H9 (cell line): Measurements from ENCODE around the gene ZNF275. TPM values are rescaled to one million over a fixed set of nuclear protein-coding genes. Genes with fewer than 3 reads are reported as not detected.

Source experiments
- DNase-seq: peaks from one replicate; pipeline ENCODE4 v3.0.0-alpha.2; 2017
- H2AFZ ChIP-seq: one replicate; pipeline ENCODE4 v1.6.1; 2013; ENCODE audit warnings: mild to moderate bottlenecking, low read length, control low read depth, moderate library complexity
- H2AK5ac ChIP-seq: 2 replicates; pipeline ENCODE4 v1.6.1; 2013; ENCODE audit warnings: low read length, control low read depth, mixed read lengths; ENCODE audit not compliant: insufficient read length
- H2BK120ac ChIP-seq: one replicate; pipeline ENCODE4 v1.6.1; 2013; ENCODE audit warnings: low read depth, mild to moderate bottlenecking, low read length, control low read depth, inconsistent platforms; ENCODE audit not compliant: poor library complexity, severe bottlenecking
- H2BK12ac ChIP-seq: 2 replicates; pipeline ENCODE4 v1.6.1; 2013; ENCODE audit warnings: low read length, control low read depth, mixed read lengths, low read depth; ENCODE audit not compliant: insufficient read length
- H2BK15ac ChIP-seq: 2 replicates; pipeline ENCODE4 v1.6.1; 2013; ENCODE audit warnings: low read depth, low read length, control low read depth
- H2BK20ac ChIP-seq: one replicate; pipeline ENCODE4 v1.6.1; 2013; ENCODE audit warnings: low read depth, mild to moderate bottlenecking, low read length, control low read depth, inconsistent platforms; ENCODE audit not compliant: poor library complexity, severe bottlenecking
- H2BK5ac ChIP-seq: 2 replicates; pipeline ENCODE4 v1.6.1; 2013; ENCODE audit warnings: low read length, control low read depth, mixed read lengths; ENCODE audit not compliant: insufficient read length
- H3K14ac ChIP-seq: 2 replicates; pipeline ENCODE4 v1.6.1; 2013; ENCODE audit warnings: low read length, control low read depth; ENCODE audit not compliant: insufficient read depth
- H3K18ac ChIP-seq: 2 replicates; pipeline ENCODE4 v1.6.1; 2013; ENCODE audit warnings: low read depth, mild to moderate bottlenecking, mixed read lengths, low read length, control low read depth; ENCODE audit not compliant: insufficient read length
- H3K23ac ChIP-seq: 2 replicates; pipeline ENCODE4 v1.6.1; 2013; ENCODE audit warnings: low read length, control low read depth, mixed read lengths, low read depth; ENCODE audit not compliant: insufficient read length
- H3K23me2 ChIP-seq: 2 replicates; pipeline ENCODE4 v1.6.1; 2013; ENCODE audit warnings: low read depth, mild to moderate bottlenecking, mixed read lengths, low read length, control low read depth; ENCODE audit not compliant: insufficient read length, poor library complexity, severe bottlenecking
- H3K27ac ChIP-seq: 2 replicates; pipeline ENCODE4 v1.5.1; 2013; ENCODE audit warnings: low read length, control low read depth, mixed read lengths, low read depth; ENCODE audit not compliant: insufficient read length
- H3K27me3 ChIP-seq: 2 replicates; pipeline ENCODE4 v1.6.1; 2013; ENCODE audit warnings: low read length, control low read depth, inconsistent platforms; ENCODE audit not compliant: insufficient read depth
- H3K4ac ChIP-seq: 2 replicates; pipeline ENCODE4 v1.6.1; 2013; ENCODE audit warnings: low read depth, mild to moderate bottlenecking, control low read depth, inconsistent platforms, low read length, moderate library complexity
- H3K4me1 ChIP-seq: 2 replicates; pipeline ENCODE4 v1.6.1; 2013; ENCODE audit warnings: low read length, control low read depth, inconsistent platforms; ENCODE audit not compliant: insufficient read depth
- H3K4me2 ChIP-seq: 2 replicates; pipeline ENCODE4 v1.6.1; 2013; ENCODE audit warnings: low read length, control low read depth, mixed read lengths; ENCODE audit not compliant: insufficient read length, insufficient read depth
- H3K56ac ChIP-seq: 2 replicates; pipeline ENCODE4 v1.6.1; 2013; ENCODE audit warnings: low read depth, mild to moderate bottlenecking, mixed read lengths, low read length, control low read depth; ENCODE audit not compliant: insufficient read length
- H3K79me1 ChIP-seq: 2 replicates; pipeline ENCODE4 v1.6.1; 2013; ENCODE audit warnings: low read depth, mild to moderate bottlenecking, moderate library complexity, low read length, control low read depth, inconsistent platforms; ENCODE audit not compliant: insufficient read depth, poor library complexity, severe bottlenecking
- H3K79me2 ChIP-seq: 2 replicates; pipeline ENCODE4 v1.6.1; 2013; ENCODE audit warnings: low read length, control low read depth, inconsistent platforms; ENCODE audit not compliant: insufficient read depth
- H3K9ac ChIP-seq: 2 replicates; pipeline ENCODE4 v1.6.1; 2013; ENCODE audit warnings: low read length, control low read depth, mixed read lengths; ENCODE audit not compliant: insufficient read length; ENCODE audit errors: extremely low read depth
- H3K9me3 ChIP-seq: one replicate; pipeline ENCODE4 v1.6.1; 2013; ENCODE audit warnings: low read depth, low read length, inconsistent platforms; ENCODE audit not compliant: control insufficient read depth
- H3T11ph ChIP-seq: one replicate; pipeline ENCODE4 v1.6.1; 2013; ENCODE audit warnings: mild to moderate bottlenecking, low read length, control low read depth, inconsistent platforms
- H4K20me1 ChIP-seq: one replicate; pipeline ENCODE4 v1.6.1; 2013; ENCODE audit not compliant: control insufficient read depth, insufficient read length, insufficient read depth
- H4K5ac ChIP-seq: 2 replicates; pipeline ENCODE4 v1.6.1; 2013; ENCODE audit warnings: low read depth, mild to moderate bottlenecking, mixed read lengths, low read length, control low read depth; ENCODE audit not compliant: insufficient read length
- H4K8ac ChIP-seq: replicated peaks from 2 replicates; pipeline ENCODE4 v1.6.1; 2013; ENCODE audit warnings: low read length, control low read depth, mixed read lengths, low read depth; ENCODE audit not compliant: insufficient read length
- H4K91ac ChIP-seq: 2 replicates; pipeline ENCODE4 v1.6.1; 2013; ENCODE audit warnings: low read depth, mild to moderate bottlenecking, moderate library complexity, mixed read lengths, low read length, control low read depth; ENCODE audit not compliant: insufficient read length
- H3K27ac Mint-ChIP-seq, 3 experiments: 2 replicates in 2 of 3; 3 replicates in 1 of 3; pipeline ENCODE4 v1.8.0; 2020 to 2021; ENCODE audit warnings: mixed read lengths in 3 of 3, mild to moderate bottlenecking in 1 of 3, moderate library complexity in 1 of 3
- H3K27me3 Mint-ChIP-seq: 2 replicates; pipeline ENCODE4 v1.8.0; 2021; ENCODE audit warnings: low read depth, mild to moderate bottlenecking, moderate library complexity, mixed read lengths
- H3K36me3 Mint-ChIP-seq, 3 experiments: 2 replicates in 2 of 3; 3 replicates in 1 of 3; pipeline ENCODE4 v1.8.0; 2020 to 2021; ENCODE audit warnings: low read depth in 3 of 3, mixed read lengths in 3 of 3; ENCODE audit not compliant: insufficient read depth in 1 of 3
- H3K4me1 Mint-ChIP-seq, 2 experiments: 2 replicates each; pipeline ENCODE4 v1.8.0; 2020; ENCODE audit warnings: mixed read lengths in 2 of 2
- H3K4me3 Mint-ChIP-seq, 2 experiments: 2 replicates in 1 of 2; 3 replicates in 1 of 2; pipeline ENCODE4 v1.8.0; 2020 to 2021; ENCODE audit warnings: mild to moderate bottlenecking in 2 of 2, mixed read lengths in 2 of 2, moderate library complexity in 1 of 2
- H3K9me3 Mint-ChIP-seq, 2 experiments: 2 replicates in 1 of 2; 3 replicates in 1 of 2; pipeline ENCODE4 v1.8.0; 2020; ENCODE audit warnings: mild to moderate bottlenecking in 2 of 2, mixed read lengths in 2 of 2, moderate library complexity in 1 of 2
- WGBS: extraction: QIAGEN DNeasy Blood & Tissue Kit; methylation state at CpG from one replicate; pipeline ENCODE4 v1.1.7; 2013; ENCODE audit warnings: missing lambda C conversion rate, low lambda C conversion rate, mixed read lengths; ENCODE audit not compliant: insufficient read length; ENCODE audit errors: extremely low coverage; 5-methylcytosine and 5-hydroxymethylcytosine counted together
- total RNA-seq: library from RNA; stranded (reverse); gene quantifications from 2 replicates; pipeline ENCODE4 v1.2.1, GENCODE V29; 2021
- TF ChIP-seq, protein P1 (sequence below): fragments of 200-600 bp; sonication (generic); conservative IDR thresholded peaks from 3 replicates; pipeline ENCODE4 v1.8.0; 2021; ENCODE audit warnings: antibody characterized with exemption, mild to moderate bottlenecking

Gene ZNF275
- total RNA-seq, 1 experiment from 2014 or later = 11.8 TPM

DNA sequence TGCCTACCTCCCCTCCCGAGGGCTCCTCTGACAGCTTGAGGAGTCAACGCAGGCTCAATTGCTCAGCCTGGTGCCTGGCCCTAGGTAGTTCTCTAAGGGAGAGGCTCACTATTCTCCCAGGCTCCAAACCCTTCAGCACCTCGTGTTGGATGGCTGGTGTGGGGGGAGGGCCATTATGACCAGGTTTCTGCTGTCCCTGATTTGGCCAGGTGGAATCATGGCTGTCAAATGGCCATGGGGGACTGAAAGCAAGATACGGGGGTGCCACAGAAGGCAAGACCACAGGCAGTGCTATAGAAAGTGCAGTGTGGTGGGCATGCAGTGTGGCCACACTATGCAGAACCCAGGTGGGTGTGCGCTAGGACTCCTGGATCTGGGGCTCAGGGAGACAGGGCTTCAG is 21.9 kb upstream of the ZNF275 start:
- Histone ChIP-seq H2BK5ac (no peak overlapping the region), H3K79me2 (no peaks in the 10 kb centered on the region), H3K27me3 (no peaks in the 10 kb centered on the region), H3K56ac (no peak overlapping the region), H3K79me1 (no peaks in the 10 kb centered on the region), H3K18ac (no peak overlapping the region), H2BK20ac (no peak overlapping the region), H3K4ac (no peak overlapping the region), H3K9ac (no peak overlapping the region), H3K4me1 (no peaks in the 10 kb centered on the region), H2BK120ac (no peak overlapping the region), H3K14ac (no peak overlapping the region), H4K91ac (no peak overlapping the region), H3K23me2 (no peaks in the 10 kb centered on the region), H4K20me1 (no peaks in the 10 kb centered on the region), H4K8ac (no peak overlapping the region), H4K5ac (no peak overlapping the region), H3K4me2 (no peak overlapping the region), H2BK15ac (no peak overlapping the region), H2AFZ (no peak overlapping the region), H3K23ac (no peak overlapping the region), H2AK5ac (no peak overlapping the region), H3K9me3 (peaks cover 28% of the 10 kb centered on the region), H2BK12ac (no peak overlapping the region), H3K27ac (no peak overlapping the region), H3T11ph (no peak overlapping the region)
- no peak for DNase-seq
- no CpG with 5 or more reads among the region's 5 CpGs for WGBS
- Mint-ChIP-seq H3K4me3 (no peak overlapping the region), H3K27me3 (peaks cover 4% of the 10 kb centered on the region), H3K36me3 (peaks cover 0 to 2% (median 0%) of the 10 kb centered on the region in 3 experiments; a peak in 4 of 7 replicates), H3K4me1 (peaks cover 0 to 4% of the 10 kb centered on the region in 2 experiments; a peak in 1 of 4 replicates), H3K27ac (no peak overlapping the region), H3K9me3 (peaks cover 46 to 57% of the 10 kb centered on the region in 2 experiments)
- TF ChIP-seq, protein P1, sequence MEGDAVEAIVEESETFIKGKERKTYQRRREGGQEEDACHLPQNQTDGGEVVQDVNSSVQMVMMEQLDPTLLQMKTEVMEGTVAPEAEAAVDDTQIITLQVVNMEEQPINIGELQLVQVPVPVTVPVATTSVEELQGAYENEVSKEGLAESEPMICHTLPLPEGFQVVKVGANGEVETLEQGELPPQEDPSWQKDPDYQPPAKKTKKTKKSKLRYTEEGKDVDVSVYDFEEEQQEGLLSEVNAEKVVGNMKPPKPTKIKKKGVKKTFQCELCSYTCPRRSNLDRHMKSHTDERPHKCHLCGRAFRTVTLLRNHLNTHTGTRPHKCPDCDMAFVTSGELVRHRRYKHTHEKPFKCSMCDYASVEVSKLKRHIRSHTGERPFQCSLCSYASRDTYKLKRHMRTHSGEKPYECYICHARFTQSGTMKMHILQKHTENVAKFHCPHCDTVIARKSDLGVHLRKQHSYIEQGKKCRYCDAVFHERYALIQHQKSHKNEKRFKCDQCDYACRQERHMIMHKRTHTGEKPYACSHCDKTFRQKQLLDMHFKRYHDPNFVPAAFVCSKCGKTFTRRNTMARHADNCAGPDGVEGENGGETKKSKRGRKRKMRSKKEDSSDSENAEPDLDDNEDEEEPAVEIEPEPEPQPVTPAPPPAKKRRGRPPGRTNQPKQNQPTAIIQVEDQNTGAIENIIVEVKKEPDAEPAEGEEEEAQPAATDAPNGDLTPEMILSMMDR = no peak
